GM18861 (cell line): ENCODE results near the gene SELENBP1.
"Not testable (repeated sequence)": the region's sequence is repeated elsewhere in the genome, so short reads cannot be mapped to it uniquely, and the experiment has no call there.

Experiments
- ATAC-seq: cut with Tn5 transposase; IDR thresholded peaks from one replicate; pipeline ENCODE4 v1.9.1; 2021; ENCODE audit not compliant: unreplicated experiment

The SELENBP1 gene

GRCh38 chr1:151372058-151372934, at the start of gene SELENBP1:
TSS of gene SELENBP1 (minus strand) at chr1:151372705. CDS start at chr1:151372641, 64 bp downstream.
- no peak for ATAC-seq

DNA sequence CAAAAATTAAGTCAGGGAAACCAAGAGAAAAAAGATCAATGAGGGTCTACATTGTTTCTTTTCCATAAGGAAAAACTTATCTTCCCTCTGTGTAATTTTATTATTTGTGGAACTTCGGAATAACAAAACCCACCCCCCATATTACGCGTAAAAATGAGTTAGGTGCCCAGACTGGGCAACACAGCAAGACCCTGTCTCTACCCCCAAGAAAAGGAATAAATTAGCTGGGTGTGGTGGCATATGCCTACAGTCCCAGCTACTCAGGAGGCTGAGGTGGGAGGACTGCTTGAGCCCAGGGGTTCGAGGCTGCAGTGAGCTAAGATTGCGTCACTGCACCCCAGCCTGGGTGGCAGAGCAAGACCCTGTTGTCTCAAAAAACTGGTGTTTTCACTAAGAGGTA, 47.3 kb upstream of the SELENBP1 start:
- no peak for ATAC-seq

- no peak for ATAC-seq
These were observed 45.6 kb upstream of the SELENBP1 start for GRCh38 chr1:151418081-151418480.

- no peak for ATAC-seq
These were observed 43.7 kb upstream of the SELENBP1 start for GRCh38 chr1:151416231-151416630.

DNA sequence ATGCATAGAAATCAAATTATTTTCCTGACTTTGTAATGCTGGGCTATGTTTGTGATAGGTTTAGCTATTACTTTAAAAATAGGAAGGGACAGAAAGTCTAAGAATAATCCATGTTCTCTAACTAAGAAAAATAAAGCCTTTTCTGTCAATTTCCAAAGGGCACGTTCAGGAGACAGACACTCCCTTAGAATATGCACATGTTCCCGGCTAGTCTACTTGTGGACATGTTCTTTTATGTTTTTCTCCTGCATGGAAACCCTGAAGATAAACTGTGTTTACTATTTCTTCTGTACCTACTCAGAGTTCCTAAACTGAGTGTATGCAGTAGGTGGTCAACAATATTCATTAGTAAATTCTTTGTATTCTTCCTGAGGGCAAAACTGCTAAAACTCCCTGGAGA, 39.4 kb upstream of the SELENBP1 start:
- no peak for ATAC-seq

DNA sequence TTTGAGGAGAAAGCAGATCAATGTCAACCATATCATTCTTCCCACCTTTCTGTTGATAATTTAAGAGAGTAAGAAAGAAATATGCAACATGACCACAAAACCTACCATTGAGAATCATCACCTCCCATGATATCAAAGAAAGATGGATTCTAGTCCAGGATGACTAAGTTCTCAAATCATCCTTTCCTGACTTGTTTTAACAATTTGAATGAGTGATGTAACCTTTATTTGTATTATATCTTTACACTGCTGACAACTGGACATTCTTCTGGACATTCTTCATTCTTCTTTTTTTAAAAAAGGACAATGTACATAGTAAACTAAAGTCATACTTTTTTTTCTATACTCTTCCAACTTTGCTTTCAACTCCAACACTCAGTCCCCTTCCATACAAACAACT, 36.4 kb upstream of the SELENBP1 start:
- no peak for ATAC-seq

GRCh38 chr1:151407304-151407703, 34.8 kb upstream of the SELENBP1 start:
- ATAC-seq, result no peak

DNA sequence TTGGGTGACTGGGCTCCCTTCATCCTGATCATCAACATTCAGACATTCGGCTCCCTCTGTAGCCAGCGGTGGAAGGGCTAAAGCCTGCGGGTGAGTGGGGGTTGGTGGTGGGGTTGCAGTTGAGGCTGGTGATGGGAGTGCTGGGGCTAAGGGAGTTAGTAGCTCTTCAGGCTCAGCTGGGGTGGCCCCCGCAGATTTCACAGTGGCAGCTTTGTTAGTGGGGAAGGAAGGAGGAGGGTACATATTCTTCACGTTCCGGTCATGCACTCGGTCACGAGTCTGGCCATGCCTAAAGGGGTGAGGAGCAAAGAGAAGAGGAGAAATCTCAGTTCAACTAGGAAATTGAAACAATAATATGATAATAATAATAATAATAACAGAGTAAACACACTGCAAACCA, 33.7 kb upstream of the SELENBP1 start:
- ATAC-seq, result no peak

DNA sequence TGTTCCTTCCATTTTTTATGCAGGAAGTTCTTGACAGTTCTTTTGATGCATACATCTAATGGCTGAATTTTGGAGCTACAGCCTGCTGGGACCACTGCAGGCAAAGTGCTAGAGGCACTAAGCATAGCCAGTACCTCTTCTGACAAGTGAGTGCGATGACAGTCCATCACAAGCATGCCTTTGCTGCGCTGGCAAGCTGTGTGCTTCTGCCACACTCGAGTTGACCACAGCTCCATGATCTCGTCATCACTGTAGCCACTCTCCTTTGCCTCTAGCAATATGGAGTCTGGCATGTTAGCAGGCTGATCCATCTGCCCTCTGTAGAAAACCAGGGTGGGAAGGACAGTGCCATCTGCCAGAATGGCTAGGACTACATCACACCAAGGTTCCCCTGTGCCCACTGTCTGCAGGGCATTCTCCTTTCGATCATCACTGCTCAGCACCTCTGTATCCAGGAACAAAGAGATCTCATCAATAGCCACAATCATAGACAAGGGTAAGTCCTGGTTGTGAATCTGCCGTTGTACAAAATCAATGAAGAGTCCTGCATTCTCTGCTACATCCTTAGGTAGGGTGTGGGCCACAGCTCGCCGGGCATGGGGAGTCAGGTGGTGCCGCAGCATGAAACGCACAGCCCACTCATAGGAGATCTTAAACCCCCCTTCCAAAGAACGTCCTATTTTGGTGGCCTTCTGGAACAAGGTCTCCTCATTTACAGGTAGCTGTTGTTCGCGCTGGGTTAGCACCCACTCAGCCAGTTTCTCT, 32.9 kb upstream of the SELENBP1 start:
- no peak for ATAC-seq

- no peak for ATAC-seq
These were observed 31.1 kb upstream of the SELENBP1 start for GRCh38 chr1:151403612-151404011.

DNA sequence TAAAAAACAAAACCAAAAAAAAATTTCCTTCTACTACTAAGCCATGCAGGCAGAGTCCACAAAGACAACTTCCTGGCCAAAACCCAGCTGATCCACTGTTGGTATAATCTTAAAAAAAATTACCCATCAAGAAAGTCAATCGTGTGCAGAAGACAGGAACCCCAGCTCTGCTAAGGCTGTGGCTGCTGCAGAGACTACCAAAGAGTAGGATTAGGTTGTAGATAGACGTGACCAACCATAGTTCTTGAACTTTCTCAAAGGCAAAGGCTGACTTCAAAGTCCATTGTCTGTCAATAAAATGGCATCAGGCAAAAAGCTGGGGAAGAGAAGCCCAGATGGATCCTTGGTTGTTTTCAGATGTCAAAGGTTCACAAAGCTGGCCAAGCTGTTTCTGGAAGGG, 30.3 kb upstream of the SELENBP1 start:
- ATAC-seq, result no peak

- no peak for ATAC-seq
These were observed 29.4 kb upstream of the SELENBP1 start for GRCh38 chr1:151401860-151402259.

- no peak for ATAC-seq
These were observed 28.8 kb upstream of the SELENBP1 start for GRCh38 chr1:151401125-151401788.

DNA sequence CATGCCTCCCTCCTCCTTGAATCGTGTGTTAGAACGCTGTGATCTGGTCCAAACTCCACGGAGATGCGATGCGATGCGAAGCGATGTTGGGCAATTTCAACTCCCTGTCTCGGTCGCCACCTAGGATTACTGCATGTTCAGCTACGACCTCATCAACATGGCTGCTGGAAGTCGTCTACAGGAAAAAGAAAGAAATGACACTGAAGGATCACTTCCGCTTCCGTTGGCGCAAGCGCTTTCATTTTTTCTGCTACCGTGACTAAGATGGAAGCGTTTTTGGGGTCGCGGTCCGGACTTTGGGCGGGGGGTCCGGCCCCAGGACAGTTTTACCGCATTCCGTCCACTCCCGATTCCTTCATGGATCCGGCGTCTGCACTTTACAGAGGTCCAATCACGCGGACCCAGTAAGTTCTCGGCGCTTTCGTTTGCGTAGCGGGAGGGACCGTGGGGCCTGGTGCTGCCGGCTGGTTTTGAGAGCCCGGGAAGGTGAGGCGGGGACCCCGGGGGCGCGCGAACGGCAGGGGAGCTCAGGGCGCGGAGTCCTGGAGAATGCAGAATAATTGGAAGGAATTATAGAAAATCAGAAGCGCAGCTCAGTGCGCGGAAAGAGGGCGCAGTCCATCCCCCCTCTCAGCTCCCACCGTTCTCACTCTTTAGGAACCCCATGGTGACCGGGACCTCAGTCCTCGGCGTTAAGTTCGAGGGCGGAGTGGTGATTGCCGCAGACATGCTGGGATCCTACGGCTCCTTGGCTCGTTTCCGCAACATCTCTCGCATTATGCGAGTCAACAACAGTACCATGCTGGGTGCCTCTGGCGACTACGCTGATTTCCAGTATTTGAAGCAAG, 27.0 kb upstream of the SELENBP1 start, which contains the start of gene PSMB4:
PSMB4 (plus strand) TSS at position 250 of the 848 bp plus-strand sequence; CDS start at position 265, 15 bp downstream.
- peak; percentile 85 for ATAC-seq

DNA sequence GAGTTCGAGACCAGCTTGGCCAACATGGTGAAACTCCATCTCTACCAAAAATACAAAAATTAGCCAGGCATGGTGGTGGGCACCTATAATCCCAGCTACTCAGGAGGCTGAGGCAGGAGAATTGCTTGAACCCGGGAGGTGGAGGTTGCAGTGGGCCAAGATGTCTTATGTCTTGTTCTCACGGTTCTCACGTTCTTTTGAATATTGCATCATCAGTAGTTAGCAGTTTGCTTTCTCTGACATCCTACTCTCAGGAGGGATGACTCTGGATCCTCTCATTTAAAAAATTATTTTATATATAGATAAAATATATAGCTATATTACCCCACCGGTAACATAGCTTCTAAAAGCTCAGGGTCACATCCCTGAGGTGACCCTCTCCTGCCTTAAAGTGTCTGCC, 23.8 kb upstream of the SELENBP1 start:
- not testable (repeated sequence) for ATAC-seq

- no peak for ATAC-seq
These were observed 21.1 kb upstream of the SELENBP1 start for GRCh38 chr1:151393583-151393982.

GRCh38 chr1:151391079-151391563, 18.6 kb upstream of the SELENBP1 start:
- ATAC-seq, result no peak

- ATAC-seq, result not testable (repeated sequence)
These were observed 17.9 kb upstream of the SELENBP1 start for GRCh38 chr1:151390221-151391078.

DNA sequence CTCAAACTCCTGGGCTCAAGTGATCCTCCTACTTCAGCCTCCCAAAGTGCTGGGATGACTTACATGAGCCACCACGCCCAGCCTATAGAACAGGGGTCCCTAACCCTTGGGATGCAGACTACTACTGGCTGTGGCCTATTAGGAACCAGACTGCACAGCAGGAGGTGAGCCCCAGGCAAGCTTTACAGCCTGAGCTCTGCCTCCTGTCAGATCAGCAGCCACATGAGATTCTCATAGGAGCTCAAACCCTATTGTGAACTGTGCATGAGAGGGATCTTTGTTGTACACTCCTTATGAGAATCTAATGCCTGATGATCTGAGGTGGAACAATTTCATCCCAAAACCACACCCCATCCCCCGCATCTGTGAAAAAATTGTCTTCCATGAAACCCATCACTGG, 13.5 kb upstream of the SELENBP1 start:
- no peak for ATAC-seq
